ENCODE data around the gene TSPOAP1.

DNA sequence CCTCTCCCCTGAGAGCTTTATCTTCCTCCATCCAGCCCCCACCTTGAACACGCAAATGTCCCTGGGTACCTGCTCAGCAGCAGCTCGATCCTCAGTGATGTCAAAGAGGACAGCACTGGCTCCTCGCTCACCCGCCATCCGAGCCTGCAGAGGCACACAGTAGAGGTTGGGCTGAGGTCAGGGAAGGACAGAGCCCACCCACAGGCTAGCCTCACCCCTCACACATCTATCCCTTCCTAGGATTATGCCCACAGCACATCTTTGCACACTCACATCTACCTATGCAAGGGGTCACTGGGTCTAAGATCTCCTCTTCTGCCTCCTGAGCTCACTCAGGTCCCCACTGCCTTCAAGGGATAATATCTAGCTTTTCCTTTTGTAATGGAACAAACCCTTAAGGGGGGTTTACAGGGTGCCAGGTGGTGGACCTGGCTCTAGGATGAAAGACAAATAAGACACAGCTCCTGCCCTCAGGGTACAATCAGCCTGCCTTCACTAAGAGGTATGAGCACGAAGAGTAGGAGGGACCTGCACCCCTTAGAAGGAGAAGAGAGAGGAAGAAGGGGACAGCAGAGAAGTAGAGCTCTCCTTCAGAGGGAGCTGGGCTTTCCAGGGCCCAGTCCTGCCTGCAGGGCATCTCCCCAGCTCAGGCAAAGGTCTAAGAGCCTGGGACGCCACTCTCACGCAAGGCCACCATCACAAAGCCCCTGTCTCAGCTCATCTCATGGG lies 35.0 kb upstream of the TSPOAP1 start:
- TF ChIP-seq, protein P1, sequence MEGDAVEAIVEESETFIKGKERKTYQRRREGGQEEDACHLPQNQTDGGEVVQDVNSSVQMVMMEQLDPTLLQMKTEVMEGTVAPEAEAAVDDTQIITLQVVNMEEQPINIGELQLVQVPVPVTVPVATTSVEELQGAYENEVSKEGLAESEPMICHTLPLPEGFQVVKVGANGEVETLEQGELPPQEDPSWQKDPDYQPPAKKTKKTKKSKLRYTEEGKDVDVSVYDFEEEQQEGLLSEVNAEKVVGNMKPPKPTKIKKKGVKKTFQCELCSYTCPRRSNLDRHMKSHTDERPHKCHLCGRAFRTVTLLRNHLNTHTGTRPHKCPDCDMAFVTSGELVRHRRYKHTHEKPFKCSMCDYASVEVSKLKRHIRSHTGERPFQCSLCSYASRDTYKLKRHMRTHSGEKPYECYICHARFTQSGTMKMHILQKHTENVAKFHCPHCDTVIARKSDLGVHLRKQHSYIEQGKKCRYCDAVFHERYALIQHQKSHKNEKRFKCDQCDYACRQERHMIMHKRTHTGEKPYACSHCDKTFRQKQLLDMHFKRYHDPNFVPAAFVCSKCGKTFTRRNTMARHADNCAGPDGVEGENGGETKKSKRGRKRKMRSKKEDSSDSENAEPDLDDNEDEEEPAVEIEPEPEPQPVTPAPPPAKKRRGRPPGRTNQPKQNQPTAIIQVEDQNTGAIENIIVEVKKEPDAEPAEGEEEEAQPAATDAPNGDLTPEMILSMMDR (IDR thresholded peaks at IDR 0.05): no peak
- TF ChIP-seq POLR2A (IDR thresholded peaks at IDR 0.05): no peak

Data from testis (tissue), 2 donors.